HCT116 (cell line): Measurements from ENCODE around the gene DELE1.

Experiments
- CBX3 ChIP-seq: IDR thresholded peaks from 2 replicates; pipeline ENCODE4 v1.6.1; 2012; ENCODE audit warnings: low read depth
- CEBPB ChIP-seq: IDR thresholded peaks from 2 replicates; pipeline ENCODE4 v1.6.1; 2012; ENCODE audit warnings: low read depth
- EZH2 ChIP-seq: fragments of 200-600 bp; sonication (generic); IDR thresholded peaks from 2 replicates; pipeline ENCODE4 v1.6.1; 2017; ENCODE audit warnings: antibody characterized with exemption, mixed run types
- EZH2phosphoT487 ChIP-seq: fragments of 200-600 bp; IDR thresholded peaks from 2 replicates; pipeline ENCODE4 v1.6.1; 2018; ENCODE audit warnings: antibody characterized with exemption, borderline replicate concordance
- POLR2A ChIP-seq: IDR thresholded peaks from 2 replicates; pipeline ENCODE4 v1.7.0; 2011; ENCODE audit warnings: borderline replicate concordance; ENCODE audit not compliant: insufficient read depth, insufficient read length; ENCODE audit errors: extremely low read depth
- POLR2AphosphoS5 ChIP-seq: IDR thresholded peaks from 2 replicates; pipeline ENCODE4 v1.6.1; 2011; ENCODE audit warnings: mild to moderate bottlenecking, low read depth, low read length, moderate library complexity
- RAD21 ChIP-seq: IDR thresholded peaks from 2 replicates; pipeline ENCODE4 v1.6.1; 2012; ENCODE audit warnings: low read depth, mild to moderate bottlenecking
- YY1 ChIP-seq: IDR thresholded peaks from 2 replicates; pipeline ENCODE4 v1.6.1; 2011; ENCODE audit warnings: low read length, low read depth, moderate library complexity, mild to moderate bottlenecking; ENCODE audit not compliant: insufficient replicate concordance; ENCODE audit errors: extremely low read depth
- TF ChIP-seq, protein P1 (sequence below): IDR thresholded peaks from 2 replicates; pipeline ENCODE4 v1.6.1; 2012; ENCODE audit warnings: low read depth
- TF ChIP-seq, protein P2 (sequence below), 3 experiments: fragments of 200-600 bp in 1 of 3; sonication (generic) in 1 of 3; IDR thresholded peaks in 2 of 3; conservative IDR thresholded peaks in 1 of 3; 2 replicates each; pipeline ENCODE4 v1.5.1; 2012 to 2017; ENCODE audit warnings: low read depth in 2 of 3, low read length in 2 of 3, antibody characterized with exemption in 1 of 3, borderline replicate concordance in 1 of 3, control low read depth in 1 of 3, mild to moderate bottlenecking in 1 of 3, mixed read lengths in 1 of 3, mixed run types in 1 of 3, moderate library complexity in 1 of 3; ENCODE audit not compliant: insufficient read depth in 1 of 3
- TF ChIP-seq, protein P3 (sequence below): IDR thresholded peaks from 2 replicates; pipeline ENCODE4 v1.6.1; 2011; ENCODE audit warnings: mild to moderate bottlenecking, low read length, moderate library complexity; ENCODE audit not compliant: insufficient replicate concordance; ENCODE audit errors: extremely low read depth
- TF ChIP-seq, protein P4 (sequence below): IDR thresholded peaks from 2 replicates; pipeline ENCODE4 v1.6.1; 2012

DNA sequence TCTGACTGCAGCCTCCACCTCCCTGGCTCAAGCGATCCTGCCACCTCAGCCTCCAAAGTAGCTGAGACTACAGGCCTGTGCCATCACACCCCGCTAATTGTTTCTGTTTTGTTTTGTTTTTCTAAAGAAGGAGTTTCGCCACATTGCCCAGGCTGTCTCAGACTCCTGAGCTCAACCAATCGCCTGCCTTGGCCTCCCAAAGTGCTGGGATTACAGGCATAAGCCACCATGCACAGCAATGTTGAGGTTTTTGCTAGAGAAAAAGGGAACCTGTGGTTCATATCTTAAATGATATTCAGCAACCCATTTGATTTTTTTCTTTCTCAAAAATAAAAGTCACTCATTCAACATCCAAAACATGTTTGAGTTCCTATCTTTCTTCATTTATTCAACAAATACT lies 20.4 kb upstream of the DELE1 start:
- TF ChIP-seq, protein P1, sequence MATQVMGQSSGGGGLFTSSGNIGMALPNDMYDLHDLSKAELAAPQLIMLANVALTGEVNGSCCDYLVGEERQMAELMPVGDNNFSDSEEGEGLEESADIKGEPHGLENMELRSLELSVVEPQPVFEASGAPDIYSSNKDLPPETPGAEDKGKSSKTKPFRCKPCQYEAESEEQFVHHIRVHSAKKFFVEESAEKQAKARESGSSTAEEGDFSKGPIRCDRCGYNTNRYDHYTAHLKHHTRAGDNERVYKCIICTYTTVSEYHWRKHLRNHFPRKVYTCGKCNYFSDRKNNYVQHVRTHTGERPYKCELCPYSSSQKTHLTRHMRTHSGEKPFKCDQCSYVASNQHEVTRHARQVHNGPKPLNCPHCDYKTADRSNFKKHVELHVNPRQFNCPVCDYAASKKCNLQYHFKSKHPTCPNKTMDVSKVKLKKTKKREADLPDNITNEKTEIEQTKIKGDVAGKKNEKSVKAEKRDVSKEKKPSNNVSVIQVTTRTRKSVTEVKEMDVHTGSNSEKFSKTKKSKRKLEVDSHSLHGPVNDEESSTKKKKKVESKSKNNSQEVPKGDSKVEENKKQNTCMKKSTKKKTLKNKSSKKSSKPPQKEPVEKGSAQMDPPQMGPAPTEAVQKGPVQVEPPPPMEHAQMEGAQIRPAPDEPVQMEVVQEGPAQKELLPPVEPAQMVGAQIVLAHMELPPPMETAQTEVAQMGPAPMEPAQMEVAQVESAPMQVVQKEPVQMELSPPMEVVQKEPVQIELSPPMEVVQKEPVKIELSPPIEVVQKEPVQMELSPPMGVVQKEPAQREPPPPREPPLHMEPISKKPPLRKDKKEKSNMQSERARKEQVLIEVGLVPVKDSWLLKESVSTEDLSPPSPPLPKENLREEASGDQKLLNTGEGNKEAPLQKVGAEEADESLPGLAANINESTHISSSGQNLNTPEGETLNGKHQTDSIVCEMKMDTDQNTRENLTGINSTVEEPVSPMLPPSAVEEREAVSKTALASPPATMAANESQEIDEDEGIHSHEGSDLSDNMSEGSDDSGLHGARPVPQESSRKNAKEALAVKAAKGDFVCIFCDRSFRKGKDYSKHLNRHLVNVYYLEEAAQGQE: no peak
- TF ChIP-seq YY1: no peak
- TF ChIP-seq CEBPB: no peak
- no peak for TF ChIP-seq POLR2A
- TF ChIP-seq, protein P2, sequence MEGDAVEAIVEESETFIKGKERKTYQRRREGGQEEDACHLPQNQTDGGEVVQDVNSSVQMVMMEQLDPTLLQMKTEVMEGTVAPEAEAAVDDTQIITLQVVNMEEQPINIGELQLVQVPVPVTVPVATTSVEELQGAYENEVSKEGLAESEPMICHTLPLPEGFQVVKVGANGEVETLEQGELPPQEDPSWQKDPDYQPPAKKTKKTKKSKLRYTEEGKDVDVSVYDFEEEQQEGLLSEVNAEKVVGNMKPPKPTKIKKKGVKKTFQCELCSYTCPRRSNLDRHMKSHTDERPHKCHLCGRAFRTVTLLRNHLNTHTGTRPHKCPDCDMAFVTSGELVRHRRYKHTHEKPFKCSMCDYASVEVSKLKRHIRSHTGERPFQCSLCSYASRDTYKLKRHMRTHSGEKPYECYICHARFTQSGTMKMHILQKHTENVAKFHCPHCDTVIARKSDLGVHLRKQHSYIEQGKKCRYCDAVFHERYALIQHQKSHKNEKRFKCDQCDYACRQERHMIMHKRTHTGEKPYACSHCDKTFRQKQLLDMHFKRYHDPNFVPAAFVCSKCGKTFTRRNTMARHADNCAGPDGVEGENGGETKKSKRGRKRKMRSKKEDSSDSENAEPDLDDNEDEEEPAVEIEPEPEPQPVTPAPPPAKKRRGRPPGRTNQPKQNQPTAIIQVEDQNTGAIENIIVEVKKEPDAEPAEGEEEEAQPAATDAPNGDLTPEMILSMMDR (IDR thresholded peaks at IDR 0.05 in 2 of 3, conservative IDR thresholded peaks at IDR 0.05 in 1 of 3; ENCODE audit: borderline replicate concordance in 1 of 3, insufficient read depth in 1 of 3, low read depth in 2 of 3, low read length in 2 of 3): no peak
- no peak for TF ChIP-seq RAD21
- TF ChIP-seq POLR2AphosphoS5: no peak
- TF ChIP-seq, protein P3, sequence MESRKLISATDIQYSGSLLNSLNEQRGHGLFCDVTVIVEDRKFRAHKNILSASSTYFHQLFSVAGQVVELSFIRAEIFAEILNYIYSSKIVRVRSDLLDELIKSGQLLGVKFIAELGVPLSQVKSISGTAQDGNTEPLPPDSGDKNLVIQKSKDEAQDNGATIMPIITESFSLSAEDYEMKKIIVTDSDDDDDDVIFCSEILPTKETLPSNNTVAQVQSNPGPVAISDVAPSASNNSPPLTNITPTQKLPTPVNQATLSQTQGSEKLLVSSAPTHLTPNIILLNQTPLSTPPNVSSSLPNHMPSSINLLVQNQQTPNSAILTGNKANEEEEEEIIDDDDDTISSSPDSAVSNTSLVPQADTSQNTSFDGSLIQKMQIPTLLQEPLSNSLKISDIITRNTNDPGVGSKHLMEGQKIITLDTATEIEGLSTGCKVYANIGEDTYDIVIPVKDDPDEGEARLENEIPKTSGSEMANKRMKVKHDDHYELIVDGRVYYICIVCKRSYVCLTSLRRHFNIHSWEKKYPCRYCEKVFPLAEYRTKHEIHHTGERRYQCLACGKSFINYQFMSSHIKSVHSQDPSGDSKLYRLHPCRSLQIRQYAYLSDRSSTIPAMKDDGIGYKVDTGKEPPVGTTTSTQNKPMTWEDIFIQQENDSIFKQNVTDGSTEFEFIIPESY: no peak
- TF ChIP-seq EZH2phosphoT487: no peak
- TF ChIP-seq EZH2: no peak
- TF ChIP-seq CBX3: no peak
- TF ChIP-seq, protein P4, sequence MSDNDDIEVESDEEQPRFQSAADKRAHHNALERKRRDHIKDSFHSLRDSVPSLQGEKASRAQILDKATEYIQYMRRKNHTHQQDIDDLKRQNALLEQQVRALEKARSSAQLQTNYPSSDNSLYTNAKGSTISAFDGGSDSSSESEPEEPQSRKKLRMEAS: no peak
